ENCODE results near the gene ARHGAP4.

GRCh38 chrX:153874366-153875125 lies 51.5 kb downstream of the ARHGAP4 start:
- no peak for TF ChIP-seq POLR2A (IDR thresholded peaks at IDR 0.05; ENCODE audit: low read depth, low read length)
- no peak for TF ChIP-seq TAF1 (IDR thresholded peaks at IDR 0.05; ENCODE audit: low read depth, low read length)
- TF ChIP-seq POLR2AphosphoS5 (IDR thresholded peaks at IDR 0.05; ENCODE audit: low read depth, low read length), result no peak
- TF ChIP-seq SPI1 (IDR thresholded peaks at IDR 0.05; ENCODE audit: low read depth, low read length), result no peak
- TF ChIP-seq POU2F2 (IDR thresholded peaks at IDR 0.05; ENCODE audit: low read depth, low read length), result no peak
